ENCODE measurements around the gene NR4A1. TPM values are rescaled to one million over a fixed set of nuclear protein-coding genes. Genes with fewer than 3 reads are reported as not detected.

Gene NR4A1
- total and polyA plus RNA-seq, 9 donors, result 12.7 to 71.5 (median 29.4) TPM

DNA sequence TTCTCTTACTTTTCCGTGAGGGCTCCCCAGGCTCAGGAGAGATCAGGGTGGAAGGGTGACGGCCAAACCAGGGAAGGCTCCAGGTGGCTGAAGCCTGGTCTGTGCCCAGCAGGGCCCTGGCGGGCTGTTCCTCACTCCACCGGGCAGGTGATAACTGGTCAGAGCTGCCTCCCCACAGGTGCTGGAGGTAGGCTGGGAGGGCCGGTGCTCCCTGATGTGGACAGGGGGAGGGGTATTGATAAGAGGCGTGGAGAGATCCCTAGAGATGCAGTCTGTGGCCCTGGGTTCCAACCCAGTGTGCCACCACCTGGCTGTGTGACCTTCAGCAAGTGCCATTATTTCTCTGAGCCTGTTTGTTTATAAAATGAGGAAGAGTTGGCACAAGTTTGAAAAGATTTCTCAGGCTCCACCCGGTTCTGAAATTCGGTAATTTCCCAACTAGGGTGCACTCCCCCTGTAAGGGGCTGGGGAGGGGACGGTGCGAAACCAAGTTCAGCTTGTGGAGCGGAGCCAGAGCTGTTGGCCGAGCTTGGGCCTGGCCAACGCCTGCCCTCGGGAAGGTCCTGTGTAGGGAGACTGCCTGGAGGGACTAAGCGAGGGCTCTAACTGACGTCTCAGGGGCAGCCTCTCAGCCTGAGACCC, 1.0 kb upstream of the NR4A1 start:
- peaks cover 11% of the 10 kb centered on the region for H3K36me3 ChIP-seq (ENCODE audit: control insufficient read depth, insufficient read depth, low read length)
- DNase-seq, result peak; percentile 67
- peak overlapping the region; percentile 62 for H3K4me3 ChIP-seq (ENCODE audit: low read length)
- no peaks in the 10 kb centered on the region for H3K9me3 ChIP-seq (replicated peaks; ENCODE audit: control insufficient read depth, low read depth, low read length)
- H3K4me1 ChIP-seq (ENCODE audit: control insufficient read depth, insufficient read depth, low read length), result peaks cover 39% of the 10 kb centered on the region
- H3K27me3 ChIP-seq (ENCODE audit: control insufficient read depth, insufficient read depth, low read length), result peaks cover 11% of the 10 kb centered on the region
- peak overlapping the region; percentile 94 for H3K27ac ChIP-seq (ENCODE audit: low read length)
- WGBS (ENCODE audit: insufficient coverage), result 22% methylated on average over 13 of the region's 16 CpGs

DNA sequence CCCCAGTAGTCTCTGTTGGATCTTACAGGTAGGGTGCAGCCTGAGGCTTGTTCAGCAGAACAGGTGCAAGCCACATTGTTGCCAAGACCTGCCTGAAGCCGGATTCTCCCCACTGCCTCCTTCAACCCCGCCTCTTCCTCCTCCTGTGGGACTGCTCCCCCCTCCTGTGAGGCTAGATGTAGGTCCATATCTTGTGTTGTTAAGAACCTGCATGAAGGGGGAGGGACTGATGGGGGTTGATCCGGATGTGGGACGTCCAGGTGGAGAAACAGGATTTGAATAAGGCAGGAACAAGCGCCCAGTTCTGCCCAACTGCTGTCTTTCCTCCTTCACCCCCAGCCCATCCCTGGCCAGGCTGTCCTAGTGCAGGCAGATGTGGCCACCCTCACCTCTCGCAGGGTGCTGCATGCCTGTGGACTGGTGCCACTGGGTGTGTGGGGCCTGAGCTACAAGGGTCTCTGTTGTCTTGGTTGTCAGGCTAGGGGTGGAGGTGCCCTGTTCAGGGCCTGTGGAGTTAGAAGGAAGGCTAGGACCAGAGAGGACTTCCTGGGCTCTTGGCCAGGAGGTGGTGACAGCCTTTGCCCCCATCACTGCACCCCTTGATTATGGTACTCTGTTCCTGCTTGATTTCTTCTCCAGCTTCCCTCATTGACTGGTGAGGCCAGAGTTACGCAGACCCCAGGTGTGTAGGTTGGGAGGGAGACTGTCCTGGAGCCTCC, 1.4 kb downstream of the NR4A1 start:
- peaks cover 13% of the 10 kb centered on the region for H3K27me3 ChIP-seq (ENCODE audit: control insufficient read depth, insufficient read depth, low read length)
- peak; percentile 53 for DNase-seq
- no peak overlapping the region for H3K27ac ChIP-seq (ENCODE audit: low read length)
- 80% methylated on average over 1 of the region's 7 CpGs for WGBS (ENCODE audit: insufficient coverage)
- peak overlapping the region; percentile 65 for H3K4me3 ChIP-seq (ENCODE audit: low read length)
- peaks cover 45% of the 10 kb centered on the region for H3K4me1 ChIP-seq (ENCODE audit: control insufficient read depth, insufficient read depth, low read length)
- no peaks in the 10 kb centered on the region for H3K9me3 ChIP-seq (replicated peaks; ENCODE audit: control insufficient read depth, low read depth, low read length)
- H3K36me3 ChIP-seq (ENCODE audit: control insufficient read depth, insufficient read depth, low read length), result peaks cover 30% of the 10 kb centered on the region

DNA sequence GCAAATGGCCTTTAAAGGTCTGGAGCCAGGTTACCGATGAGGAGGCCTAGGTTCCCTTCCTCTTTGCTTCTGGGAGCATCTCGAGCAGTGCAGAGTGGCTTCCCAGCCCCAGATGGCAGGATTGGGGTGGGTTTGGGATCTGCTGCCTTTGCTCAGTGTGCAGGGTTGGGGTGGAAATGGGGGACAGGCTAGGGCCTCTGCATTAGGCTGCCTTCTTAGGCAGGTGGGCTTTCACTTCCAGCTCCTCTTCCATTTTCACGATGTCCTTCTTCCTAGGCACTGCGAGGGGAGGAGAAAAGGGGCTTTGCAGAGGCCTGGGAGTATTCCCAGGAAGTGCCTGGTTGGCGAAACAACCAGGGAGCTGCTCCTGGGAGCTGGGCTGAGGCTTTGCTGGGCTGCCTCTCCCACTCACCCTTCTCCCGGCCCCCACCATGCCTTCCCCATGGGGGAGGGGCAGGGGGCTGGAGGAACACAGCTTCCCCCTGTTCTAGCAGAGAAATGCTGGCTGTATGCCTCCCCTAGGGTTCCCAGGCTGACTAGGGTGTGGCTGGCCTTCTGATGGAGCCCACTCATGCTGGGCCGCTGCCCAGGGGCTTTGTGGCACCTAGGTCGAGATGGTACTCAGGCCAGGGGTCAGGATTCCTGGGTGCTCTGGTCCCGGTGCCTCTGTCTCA, 2.4 kb downstream of the NR4A1 start:
- DNase-seq, result peak; percentile 73
- Histone ChIP-seq H3K36me3 (ENCODE audit: control insufficient read depth, insufficient read depth, low read length) (peaks cover 37% of the 10 kb centered on the region), H3K9me3 (replicated peaks; ENCODE audit: control insufficient read depth, low read depth, low read length) (no peaks in the 10 kb centered on the region), H3K4me1 (ENCODE audit: control insufficient read depth, insufficient read depth, low read length) (peaks cover 55% of the 10 kb centered on the region), H3K4me3 (ENCODE audit: low read length) (peak overlapping the region; percentile 65), H3K27ac (ENCODE audit: low read length) (no peak overlapping the region), H3K27me3 (ENCODE audit: control insufficient read depth, insufficient read depth, low read length) (peaks cover 13% of the 10 kb centered on the region)
- 80% methylated on average over 4 of the region's 9 CpGs for WGBS (ENCODE audit: insufficient coverage)

DNA sequence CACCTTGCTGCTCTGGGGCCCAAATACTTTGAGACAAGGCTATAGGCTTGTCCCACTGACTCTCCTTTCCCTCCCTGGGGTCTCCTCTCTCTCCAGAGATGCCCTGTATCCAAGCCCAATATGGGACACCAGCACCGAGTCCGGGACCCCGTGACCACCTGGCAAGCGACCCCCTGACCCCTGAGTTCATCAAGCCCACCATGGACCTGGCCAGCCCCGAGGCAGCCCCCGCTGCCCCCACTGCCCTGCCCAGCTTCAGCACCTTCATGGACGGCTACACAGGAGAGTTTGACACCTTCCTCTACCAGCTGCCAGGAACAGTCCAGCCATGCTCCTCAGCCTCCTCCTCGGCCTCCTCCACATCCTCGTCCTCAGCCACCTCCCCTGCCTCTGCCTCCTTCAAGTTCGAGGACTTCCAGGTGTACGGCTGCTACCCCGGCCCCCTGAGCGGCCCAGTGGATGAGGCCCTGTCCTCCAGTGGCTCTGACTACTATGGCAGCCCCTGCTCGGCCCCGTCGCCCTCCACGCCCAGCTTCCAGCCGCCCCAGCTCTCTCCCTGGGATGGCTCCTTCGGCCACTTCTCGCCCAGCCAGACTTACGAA, 3.1 kb downstream of the NR4A1 start:
- Histone ChIP-seq H3K4me1 (ENCODE audit: control insufficient read depth, insufficient read depth, low read length) (peaks cover 60% of the 10 kb centered on the region), H3K27ac (ENCODE audit: low read length) (no peak overlapping the region), H3K27me3 (ENCODE audit: control insufficient read depth, insufficient read depth, low read length) (peaks cover 13% of the 10 kb centered on the region), H3K9me3 (replicated peaks; ENCODE audit: control insufficient read depth, low read depth, low read length) (no peaks in the 10 kb centered on the region), H3K36me3 (ENCODE audit: control insufficient read depth, insufficient read depth, low read length) (peaks cover 42% of the 10 kb centered on the region), H3K4me3 (ENCODE audit: low read length) (no peak overlapping the region)
- no peak for DNase-seq
- 92% methylated on average over 21 of the region's 21 CpGs for WGBS (ENCODE audit: insufficient coverage)

DNA sequence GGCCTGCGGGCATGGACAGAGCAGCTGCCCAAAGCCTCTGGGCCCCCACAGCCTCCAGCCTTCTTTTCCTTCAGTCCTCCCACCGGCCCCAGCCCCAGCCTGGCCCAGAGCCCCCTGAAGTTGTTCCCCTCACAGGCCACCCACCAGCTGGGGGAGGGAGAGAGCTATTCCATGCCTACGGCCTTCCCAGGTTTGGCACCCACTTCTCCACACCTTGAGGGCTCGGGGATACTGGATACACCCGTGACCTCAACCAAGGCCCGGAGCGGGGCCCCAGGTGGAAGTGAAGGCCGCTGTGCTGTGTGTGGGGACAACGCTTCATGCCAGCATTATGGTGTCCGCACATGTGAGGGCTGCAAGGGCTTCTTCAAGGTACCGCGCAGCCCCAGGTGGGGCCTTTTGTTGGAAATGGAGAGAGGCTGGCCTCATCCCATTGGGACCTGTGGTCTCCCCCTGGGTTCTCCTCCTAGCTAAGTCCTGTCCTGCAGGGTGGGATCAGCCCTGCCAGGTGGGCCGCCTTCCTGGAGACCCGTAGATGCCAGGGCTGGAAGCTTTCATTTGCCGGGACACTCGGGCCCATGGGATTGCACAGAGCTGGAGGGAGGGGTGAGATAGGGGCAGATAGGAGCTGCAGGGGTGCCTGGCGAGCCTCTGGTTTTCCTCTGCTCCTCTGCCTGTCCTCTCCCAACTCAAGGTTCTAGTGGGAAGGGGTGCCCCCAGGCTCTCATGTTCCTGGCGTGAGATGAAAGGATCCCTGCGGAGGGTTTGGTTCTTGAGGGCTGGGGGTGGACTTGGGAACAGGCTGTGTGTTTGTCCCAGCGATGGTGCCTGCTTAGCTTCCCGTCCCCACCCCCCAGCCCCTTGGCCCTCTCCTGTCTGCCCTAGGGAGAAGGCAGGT, 3.8 kb downstream of the NR4A1 start:
- no peaks in the 10 kb centered on the region for H3K9me3 ChIP-seq (replicated peaks; ENCODE audit: control insufficient read depth, low read depth, low read length)
- WGBS (ENCODE audit: insufficient coverage), result 89% methylated on average over 12 of the region's 21 CpGs
- H3K4me3 ChIP-seq (ENCODE audit: low read length), result no peak overlapping the region
- H3K36me3 ChIP-seq (ENCODE audit: control insufficient read depth, insufficient read depth, low read length), result peaks cover 42% of the 10 kb centered on the region
- peaks cover 58% of the 10 kb centered on the region for H3K4me1 ChIP-seq (ENCODE audit: control insufficient read depth, insufficient read depth, low read length)
- DNase-seq, result peak; percentile 35
- peaks cover 7% of the 10 kb centered on the region for H3K27me3 ChIP-seq (ENCODE audit: control insufficient read depth, insufficient read depth, low read length)
- no peak overlapping the region for H3K27ac ChIP-seq (ENCODE audit: low read length)

DNA sequence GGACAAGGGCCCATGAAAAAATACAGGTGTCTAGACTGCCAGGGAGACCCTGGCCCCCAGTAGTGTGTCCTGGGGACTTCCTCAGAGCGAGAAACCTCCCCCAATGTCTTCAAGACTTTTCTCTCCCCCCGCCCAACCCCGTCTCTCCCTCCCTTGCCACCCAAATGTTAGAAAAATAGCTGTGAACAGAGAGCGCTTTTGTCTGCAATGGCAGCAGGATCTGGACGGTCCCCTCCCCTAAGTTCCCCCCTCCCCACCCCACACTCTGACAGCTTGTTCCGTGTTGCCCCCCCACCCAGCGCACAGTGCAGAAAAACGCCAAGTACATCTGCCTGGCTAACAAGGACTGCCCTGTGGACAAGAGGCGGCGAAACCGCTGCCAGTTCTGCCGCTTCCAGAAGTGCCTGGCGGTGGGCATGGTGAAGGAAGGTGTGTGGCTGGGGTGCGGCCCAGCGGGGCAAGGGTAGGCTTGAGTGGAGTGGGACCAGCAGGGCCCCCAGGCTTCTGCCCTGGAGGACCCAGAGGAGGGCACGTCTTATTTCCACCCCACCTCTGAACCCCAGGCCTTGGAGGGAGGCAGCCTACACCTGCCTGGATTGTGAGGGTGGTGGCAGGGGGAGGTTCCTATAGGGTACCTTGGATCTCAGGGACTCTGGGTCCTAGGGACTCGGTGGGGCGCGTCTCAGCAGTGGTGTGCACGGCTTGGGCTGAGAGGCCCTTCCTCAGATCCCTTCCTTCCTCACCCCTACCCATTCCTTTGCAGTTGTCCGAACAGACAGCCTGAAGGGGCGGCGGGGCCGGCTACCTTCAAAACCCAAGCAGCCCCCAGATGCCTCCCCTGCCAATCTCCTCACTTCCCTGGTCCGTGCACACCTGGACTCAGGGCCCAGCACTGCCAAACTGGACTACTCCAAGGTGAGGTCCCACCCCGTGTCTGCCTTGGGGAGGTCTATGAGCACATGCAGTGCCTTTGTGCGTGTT, 4.8 kb downstream of the NR4A1 start:
- peaks cover 49% of the 10 kb centered on the region for H3K4me1 ChIP-seq (ENCODE audit: control insufficient read depth, insufficient read depth, low read length)
- no peak overlapping the region for H3K27ac ChIP-seq (ENCODE audit: low read length)
- peaks cover 2% of the 10 kb centered on the region for H3K27me3 ChIP-seq (ENCODE audit: control insufficient read depth, insufficient read depth, low read length)
- 75% methylated on average over 10 of the region's 27 CpGs for WGBS (ENCODE audit: insufficient coverage)
- no peaks in the 10 kb centered on the region for H3K9me3 ChIP-seq (replicated peaks; ENCODE audit: control insufficient read depth, low read depth, low read length)
- peak; percentile 57 for DNase-seq
- no peak overlapping the region for H3K4me3 ChIP-seq (ENCODE audit: low read length)
- H3K36me3 ChIP-seq (ENCODE audit: control insufficient read depth, insufficient read depth, low read length), result peaks cover 42% of the 10 kb centered on the region

DNA sequence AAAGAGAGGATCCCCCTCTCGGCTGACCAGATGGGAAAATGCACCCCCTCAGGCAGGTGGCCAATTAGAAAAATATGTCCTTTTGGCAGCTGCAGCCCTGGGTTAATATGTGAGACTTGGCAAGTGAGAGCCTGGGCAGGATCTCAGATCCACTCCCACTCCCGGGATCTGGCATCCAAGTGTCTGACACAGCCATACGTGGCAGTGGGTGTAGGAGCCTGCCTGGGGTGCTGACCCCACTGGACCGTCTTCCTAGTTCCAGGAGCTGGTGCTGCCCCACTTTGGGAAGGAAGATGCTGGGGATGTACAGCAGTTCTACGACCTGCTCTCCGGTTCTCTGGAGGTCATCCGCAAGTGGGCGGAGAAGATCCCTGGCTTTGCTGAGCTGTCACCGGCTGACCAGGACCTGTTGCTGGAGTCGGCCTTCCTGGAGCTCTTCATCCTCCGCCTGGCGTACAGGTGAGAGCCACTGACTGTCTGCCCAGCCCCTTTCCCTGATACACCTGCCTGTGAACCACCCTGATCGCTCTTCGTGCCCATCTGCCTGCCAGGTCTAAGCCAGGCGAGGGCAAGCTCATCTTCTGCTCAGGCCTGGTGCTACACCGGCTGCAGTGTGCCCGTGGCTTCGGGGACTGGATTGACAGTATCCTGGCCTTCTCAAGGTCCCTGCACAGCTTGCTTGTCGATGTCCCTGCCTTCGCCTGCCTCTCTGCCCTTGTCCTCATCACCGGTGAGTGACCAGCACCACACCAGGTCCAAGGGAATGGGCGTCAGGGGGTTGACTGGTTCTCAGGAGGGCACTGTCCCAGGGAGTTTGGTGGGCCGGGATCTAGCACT, 5.8 kb downstream of the NR4A1 start:
- Histone ChIP-seq H3K27ac (ENCODE audit: low read length) (no peak overlapping the region), H3K4me3 (ENCODE audit: low read length) (no peak overlapping the region), H3K4me1 (ENCODE audit: control insufficient read depth, insufficient read depth, low read length) (peaks cover 46% of the 10 kb centered on the region), H3K9me3 (replicated peaks; ENCODE audit: control insufficient read depth, low read depth, low read length) (no peaks in the 10 kb centered on the region), H3K27me3 (ENCODE audit: control insufficient read depth, insufficient read depth, low read length) (peaks cover 2% of the 10 kb centered on the region), H3K36me3 (ENCODE audit: control insufficient read depth, insufficient read depth, low read length) (peaks cover 42% of the 10 kb centered on the region)
- DNase-seq, result peak; percentile 74
- 75% methylated on average over 22 of the region's 23 CpGs for WGBS (ENCODE audit: insufficient coverage)
